ENCODE results near the gene MYT1. TPM values are rescaled to one million over a fixed set of nuclear protein-coding genes. Genes with fewer than 3 reads are reported as not detected.
"Not testable (repeated sequence)": the region's sequence is repeated elsewhere in the genome, so short reads cannot be mapped to it uniquely, and the experiment has no call there.

Gene MYT1
- total RNA-seq, 1 experiment from 2014 or later: 4.1 TPM

- no peaks in the 10 kb centered on the region for H3K27me3 ChIP-seq (ENCODE audit: low read length)
- no peak for DNase-seq
- no peaks in the 10 kb centered on the region for H3K4me1 ChIP-seq (ENCODE audit: low read length)
- no peak overlapping the region for H3K4me3 ChIP-seq (ENCODE audit: low read length)
- no peaks in the 10 kb centered on the region for H4K20me1 ChIP-seq (ENCODE audit: insufficient read depth, low read depth, low read length)
- H2AFZ ChIP-seq (ENCODE audit: low read length): no peak overlapping the region
- H3K27ac ChIP-seq (ENCODE audit: low read length): no peak overlapping the region
- no peaks in the 10 kb centered on the region for H3K9me3 ChIP-seq (ENCODE audit: low read length)
- no peak overlapping the region for H3K9ac ChIP-seq (ENCODE audit: low read length)
- no peaks in the 10 kb centered on the region for H3K9me2 ChIP-seq (replicated peaks; ENCODE audit: insufficient read depth, low read length)
- no peaks in the 10 kb centered on the region for H3K79me2 ChIP-seq (ENCODE audit: low read length)
- H3K4me2 ChIP-seq (ENCODE audit: low read depth, low read length, poor library complexity, severe bottlenecking): no peak overlapping the region
- no peaks in the 10 kb centered on the region for H3K36me3 ChIP-seq (ENCODE audit: insufficient read depth, low read length)
Observed at GRCh38 chr20:64233725-64234124, 69.5 kb downstream of the MYT1 start.

- H2AFZ ChIP-seq (ENCODE audit: low read length): no peak overlapping the region
- DNase-seq: no peak
- no peak overlapping the region for H3K27ac ChIP-seq (ENCODE audit: low read length)
- no peaks in the 10 kb centered on the region for H3K79me2 ChIP-seq (ENCODE audit: low read length)
- no peaks in the 10 kb centered on the region for H3K36me3 ChIP-seq (ENCODE audit: insufficient read depth, low read length)
- no peaks in the 10 kb centered on the region for H3K9me3 ChIP-seq (ENCODE audit: low read length)
- no peak overlapping the region for H3K9ac ChIP-seq (ENCODE audit: low read length)
- H3K4me2 ChIP-seq (ENCODE audit: low read depth, low read length, poor library complexity, severe bottlenecking): no peak overlapping the region
- no peaks in the 10 kb centered on the region for H3K27me3 ChIP-seq (ENCODE audit: low read length)
- no peaks in the 10 kb centered on the region for H4K20me1 ChIP-seq (ENCODE audit: insufficient read depth, low read depth, low read length)
- no peaks in the 10 kb centered on the region for H3K9me2 ChIP-seq (replicated peaks; ENCODE audit: insufficient read depth, low read length)
- H3K4me3 ChIP-seq (ENCODE audit: low read length): no peak overlapping the region
- H3K4me1 ChIP-seq (ENCODE audit: low read length): no peaks in the 10 kb centered on the region
Observed at GRCh38 chr20:64234291-64234791, 70.1 kb downstream of the MYT1 start.

GRCh38 chr20:64234921-64235565, 70.8 kb downstream of the MYT1 start:
- H3K9me2 ChIP-seq (replicated peaks; ENCODE audit: insufficient read depth, low read length); H3K9ac ChIP-seq (ENCODE audit: low read length); H3K4me3 ChIP-seq (ENCODE audit: low read length); H3K27me3 ChIP-seq (ENCODE audit: low read length); H3K4me2 ChIP-seq (ENCODE audit: low read depth, low read length, poor library complexity, severe bottlenecking); H3K4me1 ChIP-seq (ENCODE audit: low read length); H4K20me1 ChIP-seq (ENCODE audit: insufficient read depth, low read depth, low read length); H3K9me3 ChIP-seq (ENCODE audit: low read length); H3K36me3 ChIP-seq (ENCODE audit: insufficient read depth, low read length); H2AFZ ChIP-seq (ENCODE audit: low read length); H3K79me2 ChIP-seq (ENCODE audit: low read length); DNase-seq; H3K27ac ChIP-seq (ENCODE audit: low read length): not testable (repeated sequence)

- H2AFZ ChIP-seq (ENCODE audit: low read length): no peak overlapping the region
- H3K27me3 ChIP-seq (ENCODE audit: low read length): no peaks in the 10 kb centered on the region
- no peaks in the 10 kb centered on the region for H3K79me2 ChIP-seq (ENCODE audit: low read length)
- H3K27ac ChIP-seq (ENCODE audit: low read length): no peak overlapping the region
- no peaks in the 10 kb centered on the region for H3K9me3 ChIP-seq (ENCODE audit: low read length)
- no peaks in the 10 kb centered on the region for H3K36me3 ChIP-seq (ENCODE audit: insufficient read depth, low read length)
- DNase-seq: no peak
- H3K4me1 ChIP-seq (ENCODE audit: low read length): no peaks in the 10 kb centered on the region
- no peak overlapping the region for H3K4me3 ChIP-seq (ENCODE audit: low read length)
- H4K20me1 ChIP-seq (ENCODE audit: insufficient read depth, low read depth, low read length): no peaks in the 10 kb centered on the region
- no peaks in the 10 kb centered on the region for H3K9me2 ChIP-seq (replicated peaks; ENCODE audit: insufficient read depth, low read length)
- no peak overlapping the region for H3K9ac ChIP-seq (ENCODE audit: low read length)
- no peak overlapping the region for H3K4me2 ChIP-seq (ENCODE audit: low read depth, low read length, poor library complexity, severe bottlenecking)
Observed at GRCh38 chr20:64236137-64237088, 72.2 kb downstream of the MYT1 start.

GRCh38 chr20:64237316-64237715, 73.1 kb downstream of the MYT1 start:
- no peaks in the 10 kb centered on the region for H3K27me3 ChIP-seq (ENCODE audit: low read length)
- no peak overlapping the region for H3K4me2 ChIP-seq (ENCODE audit: low read depth, low read length, poor library complexity, severe bottlenecking)
- no peaks in the 10 kb centered on the region for H3K9me2 ChIP-seq (replicated peaks; ENCODE audit: insufficient read depth, low read length)
- no peaks in the 10 kb centered on the region for H3K4me1 ChIP-seq (ENCODE audit: low read length)
- no peaks in the 10 kb centered on the region for H3K79me2 ChIP-seq (ENCODE audit: low read length)
- H2AFZ ChIP-seq (ENCODE audit: low read length): no peak overlapping the region
- DNase-seq: no peak
- H3K27ac ChIP-seq (ENCODE audit: low read length): no peak overlapping the region
- H3K9me3 ChIP-seq (ENCODE audit: low read length): no peaks in the 10 kb centered on the region
- H3K36me3 ChIP-seq (ENCODE audit: insufficient read depth, low read length): no peaks in the 10 kb centered on the region
- H4K20me1 ChIP-seq (ENCODE audit: insufficient read depth, low read depth, low read length): no peaks in the 10 kb centered on the region
- H3K4me3 ChIP-seq (ENCODE audit: low read length): no peak overlapping the region
- no peak overlapping the region for H3K9ac ChIP-seq (ENCODE audit: low read length)

- Histone ChIP-seq H3K4me1 (ENCODE audit: low read length) (no peaks in the 10 kb centered on the region), H3K27me3 (ENCODE audit: low read length) (no peaks in the 10 kb centered on the region), H2AFZ (ENCODE audit: low read length) (no peak overlapping the region), H3K4me2 (ENCODE audit: low read depth, low read length, poor library complexity, severe bottlenecking) (no peak overlapping the region), H3K4me3 (ENCODE audit: low read length) (no peak overlapping the region), H3K9me2 (replicated peaks; ENCODE audit: insufficient read depth, low read length) (no peaks in the 10 kb centered on the region), H3K36me3 (ENCODE audit: insufficient read depth, low read length) (no peaks in the 10 kb centered on the region), H3K9me3 (ENCODE audit: low read length) (no peaks in the 10 kb centered on the region), H3K27ac (ENCODE audit: low read length) (no peak overlapping the region), H4K20me1 (ENCODE audit: insufficient read depth, low read depth, low read length) (no peaks in the 10 kb centered on the region), H3K9ac (ENCODE audit: low read length) (no peak overlapping the region), H3K79me2 (ENCODE audit: low read length) (no peaks in the 10 kb centered on the region)
- no peak for DNase-seq
Observed at GRCh38 chr20:64238115-64238825, 74.0 kb downstream of the MYT1 start.

GRCh38 chr20:64238851-64239387, 74.7 kb downstream of the MYT1 start:
- no peak overlapping the region for H3K4me3 ChIP-seq (ENCODE audit: low read length)
- H4K20me1 ChIP-seq (ENCODE audit: insufficient read depth, low read depth, low read length): no peaks in the 10 kb centered on the region
- H3K79me2 ChIP-seq (ENCODE audit: low read length): no peaks in the 10 kb centered on the region
- H2AFZ ChIP-seq (ENCODE audit: low read length): no peak overlapping the region
- no peak overlapping the region for H3K4me2 ChIP-seq (ENCODE audit: low read depth, low read length, poor library complexity, severe bottlenecking)
- H3K4me1 ChIP-seq (ENCODE audit: low read length): no peaks in the 10 kb centered on the region
- no peaks in the 10 kb centered on the region for H3K9me2 ChIP-seq (replicated peaks; ENCODE audit: insufficient read depth, low read length)
- no peak overlapping the region for H3K9ac ChIP-seq (ENCODE audit: low read length)
- no peak overlapping the region for H3K27ac ChIP-seq (ENCODE audit: low read length)
- H3K36me3 ChIP-seq (ENCODE audit: insufficient read depth, low read length): no peaks in the 10 kb centered on the region
- no peak for DNase-seq
- no peaks in the 10 kb centered on the region for H3K27me3 ChIP-seq (ENCODE audit: low read length)
- no peaks in the 10 kb centered on the region for H3K9me3 ChIP-seq (ENCODE audit: low read length)
